Left colon (tissue), 2 donors: ENCODE measurements around the gene CELSR2. TPM values are rescaled to one million over a fixed set of nuclear protein-coding genes. Genes with fewer than 3 reads are reported as not detected.

Experiments
- ATAC-seq: fragments of 200-7000 bp; cut with Tn5 transposase; one replicate; pipeline ENCODE4 v1.9.1; 2020; ENCODE audit warnings: mild to moderate bottlenecking, moderate library complexity
- DNase-seq, 2 donors: peaks; one replicate each; pipeline ENCODE4 v3.0.0-alpha.2; 2020
- intact Hi-C, 2 donors: fragments of 100-400 bp; cut with DNase I in 1 of 2; cut with micrococcal nuclease in 1 of 2; formaldehyde crosslinking; loops; one replicate each; pipeline versions ENCODE4 v1.11.2 to v1.14.0; 2022; cut with DNase I, micrococcal nuclease
- total RNA-seq, 2 donors: library from RNA; stranded (reverse); fragmentation: NEBNext Ultra II Directional; extraction: Animal tissue kit (Norgen Biotek cat#: 25700); gene quantifications; one replicate each; pipeline ENCODE4 v1.2.1, GENCODE V29; 2021
- donor health status: DM: no; HTN: no; CAD: no.
- donor health status: DM: yes; HTN: yes; CAD: no.

The CELSR2 gene
- total RNA-seq, 2 donors from 2014 or later, result 3.9 to 4.5 TPM

- DNase-seq, result no peak
Measured at GRCh38 chr1:109309347-109309746, 60.0 kb downstream of the CELSR2 start.

GRCh38 chr1:109312246-109312645 lies 62.9 kb downstream of the CELSR2 start:
- ATAC-seq (no peak), DNase-seq (no peak)
- intact Hi-C loops, result no loop called here

More at GRCh38 chr1:109309347-109309746, 60.0 kb downstream of the CELSR2 start:
- no peak for ATAC-seq
- intact Hi-C loops, result no loop called here

GRCh38 chr1:109312978-109313775 lies 63.8 kb downstream of the CELSR2 start:
- ATAC-seq, result no peak

GRCh38 chr1:109314795-109315194 lies 65.5 kb downstream of the CELSR2 start:
- ATAC-seq, result no peak
- intact Hi-C loops, result no loop called here
- no peak for DNase-seq

More at GRCh38 chr1:109312978-109313775, 63.8 kb downstream of the CELSR2 start:
- no peak for DNase-seq
- intact Hi-C loops, result no loop called here

GRCh38 chr1:109315288-109315687 lies 65.9 kb downstream of the CELSR2 start:
- no peak for ATAC-seq
- intact Hi-C loops, result no loop called here

GRCh38 chr1:109316506-109316905 lies 67.2 kb downstream of the CELSR2 start:
- ATAC-seq (no peak), DNase-seq (no peak)
- intact Hi-C loops, result no loop called here

More at GRCh38 chr1:109315288-109315687, 65.9 kb downstream of the CELSR2 start:
- no peak for DNase-seq

- no peak for DNase-seq
- no peak for ATAC-seq
- intact Hi-C loops, result no loop called here
Measured at GRCh38 chr1:109319114-109319513, 69.8 kb downstream of the CELSR2 start.

- DNase-seq (no peak), ATAC-seq (no peak)
- intact Hi-C loops, result no loop called here
Measured at GRCh38 chr1:109322974-109323373, 73.6 kb downstream of the CELSR2 start.

Other genes starting within 250 kb of the CELSR2 start
- 1 to 10 TPM; 7.8 to 8.7 TPM for gene WDR47, start 207.4 kb upstream of the CELSR2 start, total RNA-seq
- 10 to 100 TPM; 45.5 to 48.1 TPM for gene TAF13, start 173.5 kb upstream of the CELSR2 start, total RNA-seq
- 10 to 100 TPM; 41.2 to 48.2 TPM for gene TMEM167B, start 158.8 kb upstream of the CELSR2 start, total RNA-seq
- gene ELAPOR1, start 135.4 kb upstream of the CELSR2 start, total RNA-seq, result 100 to 1,000 TPM in 1 of 2 donors, 10 to 100 TPM in 1; 96.7 to 121 TPM
- 100 to 1,000 TPM; 117 to 155 TPM for gene SARS1, start 35.6 kb upstream of the CELSR2 start, total RNA-seq
- gene PSRC1, start 33.6 kb downstream of the CELSR2 start, total RNA-seq, result 1 to 10 TPM; 3.1 to 6.1 TPM
- not detected for gene MYBPHL, start 57.5 kb downstream of the CELSR2 start, total RNA-seq
- 100 to 1,000 TPM; 123 to 124 TPM for gene SORT1, start 148.4 kb downstream of the CELSR2 start, total RNA-seq
- 10 to 100 TPM; 76.3 to 92.1 TPM for gene PSMA5, start 176.9 kb downstream of the CELSR2 start, total RNA-seq
- gene SYPL2, start 217.0 kb downstream of the CELSR2 start, total RNA-seq, result under 1 TPM; 0.15 to 0.87 TPM
- gene ATXN7L2, start 234.4 kb downstream of the CELSR2 start, total RNA-seq, result 1 to 10 TPM; 1.8 to 1.9 TPM
- 10 to 100 TPM; 10.0 to 18.7 TPM for gene CYB561D1, start 244.6 kb downstream of the CELSR2 start, total RNA-seq